Mucosa of descending colon (tissue), 3 donors: Measurements from ENCODE around the gene PAK5. TPM values are rescaled to one million over a fixed set of nuclear protein-coding genes. Genes with fewer than 3 reads are reported as not detected.

Source experiments
- ATAC-seq: fragments of 200-7000 bp; cut with Tn5 transposase; one replicate; pipeline ENCODE4 v1.9.1; 2020; ENCODE audit warnings: mild to moderate bottlenecking, moderate library complexity
- DNase-seq, 3 donors: peaks; one replicate each; pipeline ENCODE4 v3.0.0-alpha.2; 2020
- H3K36me3 ChIP-seq: fragments of 200-600 bp; one replicate; pipeline ENCODE4 v1.8.0; 2021; ENCODE audit warnings: low read depth, mild to moderate bottlenecking
- H3K4me1 ChIP-seq: fragments of 200-600 bp; one replicate; pipeline ENCODE4 v1.8.0; 2021; ENCODE audit warnings: low read depth, mild to moderate bottlenecking
- H3K4me3 ChIP-seq: fragments of 200-600 bp; one replicate; pipeline ENCODE4 v1.8.0; 2021; ENCODE audit warnings: mild to moderate bottlenecking
- H3K9me3 ChIP-seq: fragments of 200-600 bp; one replicate; pipeline ENCODE4 v1.8.0; 2021; ENCODE audit warnings: mild to moderate bottlenecking
- intact Hi-C, 2 donors: fragments of 100-400 bp; cut with DNase I in 1 of 2; cut with micrococcal nuclease in 1 of 2; formaldehyde crosslinking; loops; one replicate each; pipeline versions ENCODE4 v1.11.0 to v1.11.1; 2022; cut with DNase I, micrococcal nuclease
- total RNA-seq, 3 donors: library from RNA; stranded (reverse); fragmentation: NEBNext Ultra II Directional in 2 of 3; extraction: Animal tissue kit (Norgen Biotek cat#: 25700) in 2 of 3; gene quantifications; one replicate each; pipeline versions ENCODE4 v1.2.1 to v1.2.4, GENCODE V29; 2021 to 2023
- TF ChIP-seq, protein P1 (sequence below): fragments of 200-600 bp; IDR thresholded peaks from one replicate; pipeline ENCODE4 v1.8.0; 2022; ENCODE audit warnings: antibody characterized with exemption, mild to moderate bottlenecking
- donor health status: DM: no; HTN: no; CAD: no; lungs with moderate emphysema.
- donor health status: DM: no; HTN: no; CAD: no.
- donor health status: DM: no; HTN: yes; CAD: no.

The PAK5 gene
- total RNA-seq, 3 donors from 2014 or later, result 0.06 to 0.13 TPM; not detected in 1

DNA sequence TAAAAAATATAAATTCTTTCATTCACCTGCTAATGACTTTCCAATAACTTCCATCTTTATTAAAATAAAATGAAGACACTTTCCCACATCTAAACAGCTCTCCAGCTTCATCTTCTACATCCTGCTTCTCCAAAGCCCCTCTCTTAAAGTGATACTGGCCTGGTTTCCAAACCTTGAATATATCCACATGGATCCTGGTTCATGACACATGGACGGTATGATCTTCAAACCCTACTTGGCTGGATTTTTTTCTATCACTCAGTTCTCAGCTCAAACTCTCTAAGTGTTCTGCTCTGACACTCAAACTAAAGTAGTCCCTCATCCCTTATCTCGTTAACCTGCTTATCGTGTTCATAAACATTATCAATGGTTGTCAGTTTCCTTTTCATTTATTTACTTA is 128.2 kb downstream of the PAK5 start:
- no peaks in the 10 kb centered on the region for H3K4me1 ChIP-seq
- ATAC-seq, result no peak
- TF ChIP-seq, protein P1, sequence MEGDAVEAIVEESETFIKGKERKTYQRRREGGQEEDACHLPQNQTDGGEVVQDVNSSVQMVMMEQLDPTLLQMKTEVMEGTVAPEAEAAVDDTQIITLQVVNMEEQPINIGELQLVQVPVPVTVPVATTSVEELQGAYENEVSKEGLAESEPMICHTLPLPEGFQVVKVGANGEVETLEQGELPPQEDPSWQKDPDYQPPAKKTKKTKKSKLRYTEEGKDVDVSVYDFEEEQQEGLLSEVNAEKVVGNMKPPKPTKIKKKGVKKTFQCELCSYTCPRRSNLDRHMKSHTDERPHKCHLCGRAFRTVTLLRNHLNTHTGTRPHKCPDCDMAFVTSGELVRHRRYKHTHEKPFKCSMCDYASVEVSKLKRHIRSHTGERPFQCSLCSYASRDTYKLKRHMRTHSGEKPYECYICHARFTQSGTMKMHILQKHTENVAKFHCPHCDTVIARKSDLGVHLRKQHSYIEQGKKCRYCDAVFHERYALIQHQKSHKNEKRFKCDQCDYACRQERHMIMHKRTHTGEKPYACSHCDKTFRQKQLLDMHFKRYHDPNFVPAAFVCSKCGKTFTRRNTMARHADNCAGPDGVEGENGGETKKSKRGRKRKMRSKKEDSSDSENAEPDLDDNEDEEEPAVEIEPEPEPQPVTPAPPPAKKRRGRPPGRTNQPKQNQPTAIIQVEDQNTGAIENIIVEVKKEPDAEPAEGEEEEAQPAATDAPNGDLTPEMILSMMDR, result no peak
- no peak overlapping the region for H3K4me3 ChIP-seq
- H3K9me3 ChIP-seq, result no peaks in the 10 kb centered on the region
- intact Hi-C loops, result no loop called here
- no peaks in the 10 kb centered on the region for H3K36me3 ChIP-seq
- DNase-seq, result no peak

DNA sequence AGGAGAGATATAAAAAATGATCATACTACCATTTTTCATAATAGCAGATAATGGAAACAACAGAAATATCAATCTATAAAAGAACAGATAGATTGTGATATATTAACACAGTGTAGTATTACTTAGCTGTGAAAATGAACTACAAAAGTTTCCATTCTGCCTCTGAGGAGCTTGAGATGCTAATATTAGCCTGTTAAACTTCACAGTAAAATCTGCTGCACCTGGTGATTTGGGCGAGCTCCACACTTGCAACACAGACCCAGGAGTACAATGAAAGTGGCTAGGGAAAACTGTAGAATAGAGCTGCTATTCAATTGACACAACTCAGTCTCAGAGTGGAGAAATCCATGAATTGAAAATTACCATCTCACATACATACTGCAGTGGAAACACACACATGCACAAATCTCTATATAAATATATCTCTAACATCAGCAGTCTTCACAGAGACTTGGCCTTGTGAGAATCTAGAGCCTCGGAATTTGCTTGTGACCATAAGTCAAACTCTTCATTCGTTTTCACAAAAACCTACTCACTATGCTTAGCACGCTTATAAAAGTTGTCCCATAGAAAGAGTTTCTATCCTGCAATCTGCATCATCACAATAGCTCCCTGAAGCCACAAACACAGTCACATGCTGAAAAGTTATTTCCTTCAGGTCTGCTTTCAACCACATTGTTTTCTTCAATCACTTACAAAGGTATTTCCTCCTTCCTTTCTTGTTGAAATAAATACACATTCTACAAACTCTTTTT is 133.0 kb downstream of the PAK5 start:
- intact Hi-C loops, result no loop called here
- TF ChIP-seq, protein P1, result no peak

DNA sequence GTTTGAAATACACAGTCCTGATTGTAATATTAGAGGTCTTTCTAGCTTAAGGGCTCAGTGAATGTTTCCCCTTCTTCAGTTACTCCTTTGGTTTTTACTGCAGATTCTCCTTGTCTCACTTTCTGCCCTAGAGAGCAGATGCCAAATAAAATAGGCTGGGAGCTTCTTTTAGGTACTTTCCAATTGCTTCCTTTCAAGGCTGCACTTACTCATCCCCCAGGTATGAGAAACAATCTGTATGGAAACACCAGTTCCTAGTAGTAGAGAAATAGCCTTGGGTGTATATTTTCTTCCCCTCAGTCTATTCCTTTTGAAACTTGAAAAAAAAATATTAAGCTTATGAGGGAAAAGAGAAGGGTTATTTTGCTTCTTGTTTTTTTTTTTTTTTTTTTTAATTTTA is 139.7 kb downstream of the PAK5 start:
- intact Hi-C loops, result no loop called here
- ATAC-seq, result no peak

More for the DNA sequence above, 133.0 kb downstream of the PAK5 start:
- ATAC-seq (no peak), DNase-seq (no peak)
- Histone ChIP-seq H3K4me1 (no peaks in the 10 kb centered on the region), H3K4me3 (no peak overlapping the region), H3K9me3 (no peaks in the 10 kb centered on the region), H3K36me3 (no peaks in the 10 kb centered on the region)

DNA sequence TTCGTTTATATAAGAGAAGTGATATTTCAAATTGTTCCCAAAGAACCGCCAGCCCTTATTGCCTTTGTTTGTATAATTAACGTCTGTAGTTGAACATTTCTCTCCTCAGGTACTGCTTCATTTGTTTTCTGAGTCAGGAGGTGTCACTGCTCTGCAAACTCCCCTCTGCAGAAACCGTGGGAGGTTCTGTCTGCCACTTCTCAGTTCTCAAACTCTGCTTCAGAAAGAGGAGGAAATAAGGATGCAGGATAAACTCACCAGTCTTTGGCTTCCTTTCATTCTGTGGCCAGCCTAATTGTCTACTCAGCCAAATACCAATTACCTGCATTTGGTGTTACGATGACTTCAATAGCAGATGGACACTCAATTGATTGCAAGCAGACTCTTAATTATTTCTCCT is 149.8 kb downstream of the PAK5 start:
- TF ChIP-seq, protein P1, result no peak
- no peak for ATAC-seq
- no peak overlapping the region for H3K4me3 ChIP-seq
- no peaks in the 10 kb centered on the region for H3K4me1 ChIP-seq
- no peak for DNase-seq
- H3K9me3 ChIP-seq, result no peaks in the 10 kb centered on the region
- intact Hi-C loops, result no loop called here
- no peaks in the 10 kb centered on the region for H3K36me3 ChIP-seq

More for the DNA sequence above, 139.7 kb downstream of the PAK5 start:
- Histone ChIP-seq H3K4me1 (no peaks in the 10 kb centered on the region), H3K36me3 (no peaks in the 10 kb centered on the region), H3K9me3 (no peaks in the 10 kb centered on the region), H3K4me3 (no peak overlapping the region)
- DNase-seq, result no peak
- TF ChIP-seq, protein P1, result no peak

DNA sequence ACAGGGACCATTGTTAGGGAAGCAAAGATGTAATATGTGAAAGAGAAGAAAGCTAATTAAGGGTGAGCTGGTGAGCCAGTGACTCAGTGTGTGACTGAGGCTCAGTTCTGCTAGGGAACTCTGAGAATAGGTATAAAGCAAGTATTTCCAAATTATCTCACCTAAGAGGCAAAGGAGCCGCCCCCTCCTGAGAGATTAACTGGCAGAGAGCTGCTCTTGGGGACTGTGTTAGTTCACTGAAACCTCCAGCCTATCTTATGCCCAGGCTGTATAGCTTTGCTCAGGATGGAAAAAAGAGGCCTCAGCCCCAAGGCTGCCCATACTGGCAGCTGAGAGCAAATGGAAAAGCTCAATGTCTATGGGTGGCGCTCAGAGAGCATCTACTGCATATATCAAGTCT is 152.0 kb downstream of the PAK5 start:
- Histone ChIP-seq H3K36me3 (no peaks in the 10 kb centered on the region), H3K4me1 (no peaks in the 10 kb centered on the region), H3K9me3 (no peaks in the 10 kb centered on the region), H3K4me3 (no peak overlapping the region)
- DNase-seq, result no peak
- intact Hi-C loops, result no loop called here
- TF ChIP-seq, protein P1, result no peak
- no peak for ATAC-seq
